ENCODE results near the gene PSAPL1. TPM values are rescaled to one million over a fixed set of nuclear protein-coding genes. Genes with fewer than 3 reads are reported as not detected.

Gene PSAPL1
- total and polyA plus RNA-seq, 2 of the 8 experiments (the other 6 are each of a cell fraction or from before 2014, with no cell fraction given): 0.03 TPM; not detected in 1

GRCh38 chr4:7462509-7462971, 27.8 kb upstream of the PSAPL1 start:
- H3K9me3 ChIP-seq (ENCODE audit: insufficient read depth in 2 of 2, low read depth in 1 of 2, low read length in 1 of 2): peaks cover 7% of the 10 kb centered on the region in 2 experiments; a peak in 3 of 4 replicates
- H3K9ac ChIP-seq (replicated peaks in 1 of 4; ENCODE audit: extremely low read depth in 1 of 4, low read depth in 3 of 4, low read length in 3 of 4): no peak overlapping the region
- no peak overlapping the region for H3K56ac ChIP-seq (replicated peaks; ENCODE audit: insufficient read length, low read depth, low read length)
- H3K23me2 ChIP-seq (ENCODE audit: low read depth, low read length): no peaks in the 10 kb centered on the region
- ChIA-PET POLR2A (ENCODE audit: partially characterized antibody) (interaction anchor here (1.3 kb wide), 1 partner anchor 13 kb away, joined by 3 read pairs; no protein-coding TSS in a partner anchor), CTCF (ENCODE audit: partially characterized antibody) (interaction anchor here (0.6 to 3.7 kb wide), 13 partner anchors 9 to 252 kb away, joined by 3 to 21 read pairs (median 4); no protein-coding TSS in a partner anchor)
- H4K5ac ChIP-seq (ENCODE audit: insufficient read length, low read depth, low read length): no peak overlapping the region
- H4K91ac ChIP-seq (replicated peaks; ENCODE audit: insufficient read length, low read length): no peak overlapping the region
- peaks cover 0 to 14% (median 10%) of the 10 kb centered on the region in 4 experiments; a peak in 6 of 7 replicates for H3K4me1 ChIP-seq (replicated peaks in 1 of 4; ENCODE audit: control insufficient read depth in 3 of 4, insufficient read depth in 4 of 4, low read length in 3 of 4)
- H2BK20ac ChIP-seq (ENCODE audit: low read length): no peak overlapping the region
- FAIRE-seq: no peak
- no peak overlapping the region for H3K23ac ChIP-seq (ENCODE audit: insufficient read length)
- H2BK120ac ChIP-seq (replicated peaks; ENCODE audit: low read depth, low read length): no peak overlapping the region
- no peak overlapping the region for H3K27ac ChIP-seq (ENCODE audit: low read depth, low read length)
- H3K36me3 ChIP-seq (ENCODE audit: control insufficient read depth in 2 of 4, insufficient read depth in 4 of 4, low read length in 3 of 4): no peaks in the 10 kb centered on the region
- DNase-seq (ENCODE audit: low read depth in 1 of 2, low spot score in 2 of 2): peak in 1 of 2 experiments; percentile 19
- WGBS, 2 experiments (ENCODE audit: extremely low coverage in 1 of 2, insufficient coverage in 1 of 2, insufficient read length in 1 of 2, insufficient replicate concordance in 2 of 2, low coverage in 1 of 2, low lambda C conversion rate in 2 of 2, missing lambda C conversion rate in 1 of 2): 67% methylated on average over 11 of the region's 11 CpGs; no CpG with 5 or more reads in 1 of the 2 experiments
- no peaks in the 10 kb centered on the region for H4K20me1 ChIP-seq (replicated peaks in 1 of 2; ENCODE audit: control insufficient read depth in 1 of 2, insufficient read depth in 2 of 2, low read length in 2 of 2)
- no peak overlapping the region for H2BK12ac ChIP-seq (ENCODE audit: low read depth, low read length)
- no peak overlapping the region for H3K4ac ChIP-seq (replicated peaks; ENCODE audit: insufficient read length, low read depth, low read length)
- H3K79me2 ChIP-seq (ENCODE audit: control insufficient read depth in 1 of 2, insufficient read depth in 2 of 2, low read length in 2 of 2): no peaks in the 10 kb centered on the region
- H3K79me1 ChIP-seq (ENCODE audit: low read depth, low read length): no peaks in the 10 kb centered on the region
- no peak overlapping the region for H3K4me3 ChIP-seq (ENCODE audit: extremely low read depth in 1 of 4, insufficient read depth in 2 of 4, low read depth in 3 of 4, low read length in 4 of 4)
- H3K4me2 ChIP-seq (ENCODE audit: insufficient read depth in 1 of 2, low read depth in 2 of 2, low read length in 2 of 2): no peak overlapping the region
- no peak overlapping the region for H3K18ac ChIP-seq (ENCODE audit: extremely low read depth, low read length)
- H2AK5ac ChIP-seq (ENCODE audit: low read depth, low read length): no peak overlapping the region
- no peaks in the 10 kb centered on the region for H3K27me3 ChIP-seq (replicated peaks in 1 of 4; ENCODE audit: control insufficient read depth in 3 of 4, extremely low read depth in 1 of 4, insufficient read depth in 3 of 4, low read length in 3 of 4)
- H2BK15ac ChIP-seq (ENCODE audit: low read length): no peak overlapping the region
- H2BK5ac ChIP-seq (ENCODE audit: low read depth, low read length): no peak overlapping the region
- H2AFZ ChIP-seq (ENCODE audit: low read length): no peak overlapping the region
- H4K8ac ChIP-seq (ENCODE audit: extremely low read depth, insufficient read depth, low read length): peak overlapping the region; percentile 57; the same call in 1 of the 2 replicates
- no peak overlapping the region for H3K14ac ChIP-seq (ENCODE audit: insufficient read length)
- TF ChIP-seq SIN3A (conservative IDR thresholded peaks at IDR 0.05 in 1 of 2, IDR thresholded peaks at IDR 0.05 in 1 of 2; ENCODE audit: low read depth in 1 of 2, low read length in 2 of 2) (peak in 1 of 2 experiments; percentile 67; a peak in 1 of 4 replicates), TEAD4 (IDR thresholded peaks at IDR 0.05; ENCODE audit: low read depth, low read length) (peak; percentile 44; the same call in 1 of the 2 replicates), CTBP2 (IDR thresholded peaks at IDR 0.05; ENCODE audit: borderline replicate concordance, insufficient read depth, insufficient read length, low read length) (no peak), JUND (IDR thresholded peaks at IDR 0.05; ENCODE audit: low read length) (peak; percentile 82), CTCF (IDR thresholded peaks at IDR 0.05; ENCODE audit: control extremely low read depth in 1 of 3, insufficient read depth in 1 of 3, low read depth in 1 of 3, low read length in 3 of 3) (peak in 1 of 3 experiments; percentile 42; a peak in 1 of 4 replicates), SIRT6 (IDR thresholded peaks at IDR 0.05; ENCODE audit: low read length) (no peak), E2F6 (IDR thresholded peaks at IDR 0.05) (no peak), TCF12 (IDR thresholded peaks at IDR 0.05; ENCODE audit: low read depth, low read length) (0 out of 2 replicates have a peak, but pooled peaks have one; percentile 28), PHF8 (conservative IDR thresholded peaks at IDR 0.05; ENCODE audit: low read depth, low read length) (no peak)

All from H1 (cell line).